K562 (cell line): ENCODE data around the gene VEGFA. TPM values are rescaled to one million over a fixed set of nuclear protein-coding genes. Genes with fewer than 3 reads are reported as not detected.

Experiments used
- FOXO4 ChIP-seq: fragments of 450-650 bp; formaldehyde crosslinking; IDR thresholded peaks from 2 replicates; pipeline ENCODE4 v1.4.0; 2020; ENCODE audit warnings: mild to moderate bottlenecking, moderate library complexity
- FOXP4 ChIP-seq: sonication (generic); formaldehyde crosslinking; IDR thresholded peaks from 2 replicates; pipeline ENCODE4 v1.8.0; 2022; ENCODE audit warnings: mild to moderate bottlenecking, missing genetic modification reagents, borderline replicate concordance
- MAFG ChIP-seq: fragments of 450-650 bp; conservative IDR thresholded peaks from 2 replicates; pipeline ENCODE4 v1.6.1; 2016; ENCODE audit warnings: missing genetic modification characterization, missing compliant biosample characterization
- MBD2 ChIP-seq: sonication (generic); IDR thresholded peaks from 2 replicates; pipeline ENCODE4 v1.6.1; 2016; ENCODE audit warnings: low read depth, borderline replicate concordance
- MYBL2 ChIP-seq, 2 experiments: fragments of 450-650 bp in 1 of 2; sonication (generic) in 1 of 2; formaldehyde crosslinking in 1 of 2; IDR thresholded peaks; 2 replicates each; pipeline versions ENCODE4 v1.6.1 to v1.8.1; 2017 to 2022; ENCODE audit warnings: borderline replicate concordance in 1 of 2, inconsistent platforms in 1 of 2, low read depth in 1 of 2, mild to moderate bottlenecking in 1 of 2, missing genetic modification reagents in 1 of 2, moderate library complexity in 1 of 2
- NCOA4 ChIP-seq: fragments of 450-650 bp; IDR thresholded peaks from 2 replicates; pipeline ENCODE4 v1.6.1; 2018; ENCODE audit warnings: mild to moderate bottlenecking; ENCODE audit not compliant: partially characterized antibody
- NCOR1 ChIP-seq: fragments of 450-650 bp; IDR thresholded peaks from 2 replicates; pipeline ENCODE4 v1.6.1; 2016; ENCODE audit warnings: mild to moderate bottlenecking, moderate library complexity
- NUFIP1 ChIP-seq: fragments of 450-650 bp; IDR thresholded peaks from 2 replicates; pipeline ENCODE4 v1.6.1; 2018; ENCODE audit not compliant: partially characterized antibody
- SMARCE1 ChIP-seq: fragments of 450-650 bp; IDR thresholded peaks from 2 replicates; pipeline ENCODE4 v1.7.1; 2016; ENCODE audit warnings: mild to moderate bottlenecking
- TBP ChIP-seq: optimal IDR thresholded peaks from 2 replicates; pipeline ENCODE3; 2011; ENCODE audit warnings: low read depth, low read length, improper control_type of control experiment
- TFAP4 ChIP-seq: sonication (generic); formaldehyde crosslinking; IDR thresholded peaks from 2 replicates; pipeline ENCODE4 v1.8.0; 2022; ENCODE audit warnings: missing genetic modification reagents, mild to moderate bottlenecking, moderate library complexity, borderline replicate concordance
- ZNF124 ChIP-seq: sonication (generic); formaldehyde crosslinking; IDR thresholded peaks from 2 replicates; pipeline ENCODE4 v1.8.1; 2022; ENCODE audit warnings: missing genetic modification reagents
- ZNF134 ChIP-seq: fragments of 250-450 bp; sonication (Bioruptor Pico); conservative IDR thresholded peaks from 2 replicates; pipeline ENCODE4 v1.4.0; 2020
- ZNF318 ChIP-seq, 2 experiments: fragments of 450-650 bp; IDR thresholded peaks; 2 replicates each; pipeline ENCODE4 v1.6.1; 2016; ENCODE audit warnings: mild to moderate bottlenecking in 2 of 2, borderline replicate concordance in 1 of 2, low read depth in 1 of 2, moderate library complexity in 1 of 2
- polyA plus RNA-seq, 8 experiments: library from polyadenylated mRNA; depleted of rRNA in 4 of 8; stranded (reverse) in 5 of 8; unstranded in 3 of 8; fragments of >200 nt; fragmentation: Nextera tagmentation in 2 of 8; fragmentation: Illumina TruSeq in 1 of 8; extraction: Ambion mirVana in 2 of 8; extraction: Trizol in 1 of 8; gene quantifications; 2 replicates each; pipeline versions ENCODE4 v1.2.1 to v1.2.3, GENCODE V29; 2011 to 2014; ENCODE audit warnings: inconsistent platforms in 1 of 8, missing spikeins in 1 of 8
- total RNA-seq, 7 experiments: library from RNA; depleted of rRNA in 6 of 7; stranded (reverse); fragments of >200 nt in 6 of 7; fragmentation: Illumina TruSeq in 2 of 7; extraction: Trizol in 2 of 7; gene quantifications; 2 replicates each; pipeline versions ENCODE4 v1.2.1 to v1.2.3, GENCODE V29; 2011 to 2021; ENCODE audit warnings: low replicate concordance in 1 of 7

Gene VEGFA
- total and polyA plus RNA-seq, 9 of the 15 experiments (the other 6 are each of a cell fraction or from before 2014, with no cell fraction given), result 14.0 to 271 (median 124) TPM

GRCh38 chr6:43770372-43771209 is 580 bp downstream of the VEGFA start (continued):
- TF ChIP-seq ZNF134 (CRISPR knock-in tag) (no peak), FOXP4 (CRISPR knock-in tag) (no peak), NUFIP1 (no peak), FOXO4 (CRISPR knock-in tag) (no peak), TFAP4 (CRISPR knock-in tag) (peak; percentile 91), MYBL2 (IDR thresholded peaks at IDR 0.05; ENCODE audit: low read depth) (no peak), MYBL2 (CRISPR knock-in tag; IDR thresholded peaks at IDR 0.05; ENCODE audit: borderline replicate concordance) (no peak), TBP (peak; percentile 87), MBD2 (no peak; the same call in 1 of the 2 replicates), NCOA4 (no peak), MAFG (no peak), ZNF124 (CRISPR knock-in tag) (no peak), ZNF318 (IDR thresholded peaks at IDR 0.05; ENCODE audit: borderline replicate concordance in 1 of 2, low read depth in 1 of 2) (no peak), NCOR1 (no peak), SMARCE1 (peak; percentile 38; the same call in 1 of the 2 replicates)
